ENCODE measurements around the gene SH2D3C. TPM values are rescaled to one million over a fixed set of nuclear protein-coding genes. Genes with fewer than 3 reads are reported as not detected.
"Not testable (repeated sequence)": the region's sequence is repeated elsewhere in the genome, so short reads cannot be mapped to it uniquely, and the experiment has no call there.

The SH2D3C gene
- polyA plus RNA-seq, 1 experiment, result 0.04 TPM

DNA sequence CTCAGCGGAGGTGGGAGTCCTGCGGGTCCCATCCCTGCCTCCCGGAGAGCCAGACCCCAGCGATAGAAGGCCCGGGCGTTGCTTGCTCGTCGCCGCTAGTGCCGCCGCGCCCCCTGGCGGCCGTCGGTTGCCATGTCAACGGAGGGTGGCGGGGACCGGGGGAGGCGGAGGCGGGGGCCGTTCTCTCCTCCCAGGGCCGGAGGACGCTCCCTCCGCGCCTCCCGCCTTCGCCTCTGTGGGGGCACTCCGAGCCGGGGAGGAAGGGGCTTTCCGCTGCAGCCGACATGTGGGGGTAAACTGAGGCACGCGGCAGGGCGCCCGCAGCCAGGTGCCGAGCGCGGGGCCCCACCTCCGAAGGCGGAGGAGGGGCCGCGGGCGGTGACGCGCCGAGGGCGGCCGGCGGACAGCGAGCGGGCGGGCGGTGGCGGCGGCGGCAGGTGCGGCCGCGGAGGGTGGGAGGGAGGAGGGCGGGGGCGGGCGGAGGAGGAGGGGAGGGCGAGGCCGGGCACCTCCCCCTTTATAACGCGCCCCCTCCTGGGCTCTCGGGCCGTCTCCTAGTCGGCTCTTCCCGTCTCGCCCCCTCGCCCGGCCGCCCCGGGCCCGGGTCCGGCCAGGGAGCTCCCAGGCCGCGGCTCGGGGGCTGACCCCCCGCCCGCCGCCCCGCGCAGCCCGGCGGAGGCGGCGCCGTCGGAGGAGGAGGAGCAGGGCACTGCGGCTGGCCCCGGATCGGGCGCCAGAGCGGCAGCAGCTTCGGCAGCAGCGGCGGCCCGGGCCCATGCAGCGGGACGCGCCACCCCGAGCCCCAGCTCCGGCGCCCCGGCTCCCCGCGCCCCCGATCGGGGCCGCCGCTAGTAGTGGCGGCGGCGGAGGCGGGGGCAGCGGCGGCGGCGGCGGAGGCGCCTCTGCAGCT lies 6.8 kb upstream of the SH2D3C start:
- Histone ChIP-seq H3K4me3 (ENCODE audit: low read depth, low read length) (peak overlapping the region; percentile 95), H3K27me3 (ENCODE audit: control insufficient read depth, insufficient read depth, low read length) (0 out of 2 replicates have a peak, but pooled peaks cover under 1% of the 10 kb centered on the region), H3K36me3 (ENCODE audit: control insufficient read depth, insufficient read depth, low read length) (peaks cover 28% of the 10 kb centered on the region)
- ChIA-PET CTCF (interaction anchor here (0.6 to 4.1 kb wide), 42 partner anchors 9 to 282 kb away, joined by 3 to 23 read pairs (median 4); partner anchors contain the start of genes ENG, ST6GALNAC4 and TOR2A), POLR2A (interaction anchor here (0.8 to 0.9 kb wide), 2 partner anchors 12 to 14 kb away, joined by 3 to 8 read pairs; no protein-coding TSS in a partner anchor)
- DNase-seq (ENCODE audit: low read depth), result no peak
- TF ChIP-seq, protein P1, sequence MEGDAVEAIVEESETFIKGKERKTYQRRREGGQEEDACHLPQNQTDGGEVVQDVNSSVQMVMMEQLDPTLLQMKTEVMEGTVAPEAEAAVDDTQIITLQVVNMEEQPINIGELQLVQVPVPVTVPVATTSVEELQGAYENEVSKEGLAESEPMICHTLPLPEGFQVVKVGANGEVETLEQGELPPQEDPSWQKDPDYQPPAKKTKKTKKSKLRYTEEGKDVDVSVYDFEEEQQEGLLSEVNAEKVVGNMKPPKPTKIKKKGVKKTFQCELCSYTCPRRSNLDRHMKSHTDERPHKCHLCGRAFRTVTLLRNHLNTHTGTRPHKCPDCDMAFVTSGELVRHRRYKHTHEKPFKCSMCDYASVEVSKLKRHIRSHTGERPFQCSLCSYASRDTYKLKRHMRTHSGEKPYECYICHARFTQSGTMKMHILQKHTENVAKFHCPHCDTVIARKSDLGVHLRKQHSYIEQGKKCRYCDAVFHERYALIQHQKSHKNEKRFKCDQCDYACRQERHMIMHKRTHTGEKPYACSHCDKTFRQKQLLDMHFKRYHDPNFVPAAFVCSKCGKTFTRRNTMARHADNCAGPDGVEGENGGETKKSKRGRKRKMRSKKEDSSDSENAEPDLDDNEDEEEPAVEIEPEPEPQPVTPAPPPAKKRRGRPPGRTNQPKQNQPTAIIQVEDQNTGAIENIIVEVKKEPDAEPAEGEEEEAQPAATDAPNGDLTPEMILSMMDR (IDR thresholded peaks at IDR 0.05; ENCODE audit: insufficient read depth, low read depth, low read length), result peak; percentile 91

DNA sequence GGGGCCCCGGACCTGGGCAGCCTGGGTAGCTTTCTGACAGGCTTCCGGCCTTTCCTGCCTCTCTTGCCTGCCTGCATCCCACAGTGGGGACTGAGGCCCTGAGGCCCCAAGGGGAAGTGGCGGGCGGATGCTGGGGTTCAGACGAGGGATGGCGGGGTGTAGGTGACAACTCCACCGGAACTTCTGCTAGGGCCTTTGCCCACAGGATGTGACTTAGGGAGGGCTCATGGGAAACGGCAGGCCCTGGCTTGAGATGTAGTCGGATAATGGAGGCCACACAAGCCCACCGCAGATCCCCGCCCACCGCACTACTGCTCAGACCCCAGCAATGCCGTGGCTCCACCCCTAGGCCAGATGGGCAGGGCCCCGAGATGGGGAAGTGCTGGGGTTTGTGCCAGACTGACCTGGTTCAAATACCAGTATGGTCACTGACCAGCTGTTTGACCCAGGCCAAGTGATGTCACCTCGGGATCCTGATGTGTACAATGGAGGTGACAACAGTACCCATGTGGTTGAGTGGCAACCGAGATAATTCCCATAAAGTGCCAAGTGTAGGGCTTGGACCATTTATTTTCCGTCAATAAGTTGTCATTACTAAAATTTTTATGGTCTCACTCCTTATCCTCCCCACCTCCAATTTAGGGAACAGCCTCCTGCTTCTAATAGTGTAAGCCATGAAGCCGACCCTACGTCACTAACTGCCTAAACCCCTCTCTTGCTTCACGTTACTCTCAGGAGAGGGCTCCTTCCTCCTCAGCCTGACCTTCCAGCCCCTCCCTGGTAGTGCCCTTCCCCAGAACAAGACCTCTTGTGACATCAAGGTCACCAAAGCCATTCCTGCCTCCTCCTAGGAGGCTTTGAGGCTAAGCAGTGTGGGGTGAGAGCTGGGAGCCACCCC lies 4.9 kb upstream of the SH2D3C start:
- 0 out of 2 replicates have a peak, but pooled peaks cover 2% of the 10 kb centered on the region for H3K27me3 ChIP-seq (ENCODE audit: control insufficient read depth, insufficient read depth, low read length)
- POLR2A ChIA-PET, result no interaction called here
- DNase-seq (ENCODE audit: low read depth), result no peak
- H3K36me3 ChIP-seq (ENCODE audit: control insufficient read depth, insufficient read depth, low read length), result peaks cover 11% of the 10 kb centered on the region
- CTCF ChIA-PET, result interaction anchor here (1.0 to 4.1 kb wide), 8 partner anchors 18 to 141 kb away, joined by 3 to 23 read pairs (median 5); partner anchors contain the start of gene TOR2A
- TF ChIP-seq, protein P1 (IDR thresholded peaks at IDR 0.05; ENCODE audit: insufficient read depth, low read depth, low read length), result no peak
- H3K4me3 ChIP-seq (ENCODE audit: low read depth, low read length), result no peak overlapping the region

- no peak for DNase-seq (ENCODE audit: low read depth)
- H3K36me3 ChIP-seq (ENCODE audit: control insufficient read depth, insufficient read depth, low read length), result no peaks in the 10 kb centered on the region
- H3K4me3 ChIP-seq (ENCODE audit: low read depth, low read length), result no peak overlapping the region
- TF ChIP-seq, protein P1 (IDR thresholded peaks at IDR 0.05; ENCODE audit: insufficient read depth, low read depth, low read length), result no peak
- ChIA-PET POLR2A (no interaction called here), CTCF (interaction anchor here (2.1 kb wide), 1 partner anchor 47 kb away, joined by 7 read pairs; the partner anchor contains the start of gene TOR2A)
- peaks cover 3% of the 10 kb centered on the region; the same call in 1 of the 2 replicates for H3K27me3 ChIP-seq (ENCODE audit: control insufficient read depth, insufficient read depth, low read length)
These were observed 3.3 kb upstream of the SH2D3C start for GRCh38 chr9:127781806-127782205.

- H3K27me3 ChIP-seq (ENCODE audit: control insufficient read depth, insufficient read depth, low read length); H3K36me3 ChIP-seq (ENCODE audit: control insufficient read depth, insufficient read depth, low read length); H3K4me3 ChIP-seq (ENCODE audit: low read depth, low read length); DNase-seq (ENCODE audit: low read depth); POLR2A ChIA-PET: not testable (repeated sequence)
- CTCF ChIA-PET, result interaction anchor here (2.1 kb wide), 1 partner anchor 46 kb away, joined by 7 read pairs; the partner anchor contains the start of gene TOR2A
These were observed 2.4 kb upstream of the SH2D3C start for GRCh38 chr9:127780909-127781308.

GRCh38 chr9:127780126-127780885 lies 1.8 kb upstream of the SH2D3C start:
- CTCF ChIA-PET, result interaction anchor here (1.4 to 2.1 kb wide), 2 partner anchors 46 to 141 kb away, joined by 4 to 7 read pairs; partner anchors contain the start of gene TOR2A

More at GRCh38 chr9:127780126-127780885, 1.8 kb upstream of the SH2D3C start:
- Histone ChIP-seq H3K4me3 (ENCODE audit: low read depth, low read length) (no peak overlapping the region), H3K36me3 (ENCODE audit: control insufficient read depth, insufficient read depth, low read length) (no peaks in the 10 kb centered on the region), H3K27me3 (ENCODE audit: control insufficient read depth, insufficient read depth, low read length) (peaks cover 5% of the 10 kb centered on the region; the same call in 1 of the 2 replicates)
- no peak for DNase-seq (ENCODE audit: low read depth)
- TF ChIP-seq, protein P1 (IDR thresholded peaks at IDR 0.05; ENCODE audit: insufficient read depth, low read depth, low read length), result no peak
- POLR2A ChIA-PET, result no interaction called here
